ENCODE data around the gene MRFAP1L1.
"Not testable (repeated sequence)": the region's sequence is repeated elsewhere in the genome, so short reads cannot be mapped to it uniquely, and the experiment has no call there.

The MRFAP1L1 gene

DNA sequence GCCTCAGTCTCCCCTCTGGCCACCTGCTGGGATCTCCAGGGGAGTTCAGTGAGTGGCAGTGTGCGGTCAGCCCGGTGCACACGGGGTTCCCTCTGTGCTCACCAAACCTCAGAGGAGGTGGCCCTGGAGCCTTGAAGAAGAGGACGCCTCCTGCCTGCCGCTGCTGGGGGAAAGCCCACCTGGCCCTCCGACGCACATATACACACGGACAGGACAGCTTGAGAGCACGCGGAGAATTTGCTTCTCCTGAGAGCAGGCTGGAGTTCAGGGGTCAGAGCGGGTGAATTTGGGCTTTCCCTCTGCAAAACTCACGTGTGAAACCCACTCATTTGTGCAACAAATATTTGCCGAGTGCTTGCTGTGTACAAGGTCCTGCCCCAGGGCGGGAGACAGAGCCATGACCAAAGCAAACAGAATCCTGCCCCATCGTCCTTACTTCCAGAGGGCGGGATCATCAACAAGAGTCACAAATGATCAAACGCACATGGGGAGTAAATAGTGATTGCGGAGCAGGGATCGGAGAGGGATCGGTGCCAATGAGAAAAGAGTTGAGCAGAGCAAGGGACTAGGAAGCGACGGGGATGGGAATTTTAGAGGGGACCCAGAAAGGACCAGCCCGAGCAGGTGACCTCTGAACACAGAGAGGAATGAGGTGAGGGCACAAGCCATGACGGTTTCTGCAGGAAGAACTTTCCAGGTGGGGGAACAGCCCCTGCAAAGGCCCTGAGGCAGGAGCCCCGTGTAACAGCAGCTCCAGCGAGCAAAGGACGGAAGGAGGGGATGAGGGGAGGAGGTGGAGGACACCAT is 23.9 kb upstream of the MRFAP1L1 start:
- no peak for DNase-seq

DNA sequence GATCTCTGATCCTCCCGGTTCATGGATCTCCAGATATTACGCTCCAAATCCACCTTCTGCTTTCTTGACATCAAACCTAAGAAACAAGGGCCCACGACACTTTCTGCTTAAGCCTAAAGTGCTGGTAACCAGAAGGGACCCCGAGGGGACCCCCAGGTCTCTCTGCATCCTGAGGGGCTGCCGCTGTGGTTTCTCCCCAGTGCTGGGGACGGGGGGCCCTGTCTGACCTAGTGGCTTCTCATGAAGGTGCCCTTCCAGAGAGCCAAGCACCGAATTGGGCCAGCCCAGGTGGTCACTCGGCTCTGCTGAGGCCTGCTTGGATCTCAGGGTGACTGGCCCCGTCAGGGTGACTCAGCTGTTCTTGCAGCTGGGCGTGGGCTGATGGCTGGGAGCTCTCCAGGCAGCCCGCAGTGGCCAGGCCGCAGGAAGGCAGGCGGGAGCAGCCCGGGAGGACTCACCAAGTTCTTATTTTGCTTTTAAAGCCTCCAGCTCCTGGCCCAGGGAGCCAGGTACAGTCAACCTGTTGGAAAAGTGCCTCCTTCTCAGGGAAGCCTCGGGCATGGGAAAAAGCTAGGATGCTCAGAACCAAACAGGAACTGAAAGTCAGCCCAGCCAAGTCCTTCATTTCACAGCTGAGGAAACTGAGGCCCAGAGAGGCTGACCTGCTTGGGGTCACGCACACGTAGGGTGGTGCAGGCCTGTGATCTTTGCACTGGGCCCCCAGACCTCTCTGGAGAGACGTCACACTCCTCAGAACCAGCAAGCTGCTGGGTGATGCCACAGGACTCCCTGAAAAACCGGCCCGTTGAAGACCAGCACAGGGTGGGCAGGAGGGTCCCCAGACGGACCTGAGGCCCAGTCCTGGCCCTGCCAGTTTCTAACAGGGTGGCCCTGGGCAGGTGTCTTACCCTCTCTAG is 23.0 kb upstream of the MRFAP1L1 start:
- no peak for DNase-seq

DNA sequence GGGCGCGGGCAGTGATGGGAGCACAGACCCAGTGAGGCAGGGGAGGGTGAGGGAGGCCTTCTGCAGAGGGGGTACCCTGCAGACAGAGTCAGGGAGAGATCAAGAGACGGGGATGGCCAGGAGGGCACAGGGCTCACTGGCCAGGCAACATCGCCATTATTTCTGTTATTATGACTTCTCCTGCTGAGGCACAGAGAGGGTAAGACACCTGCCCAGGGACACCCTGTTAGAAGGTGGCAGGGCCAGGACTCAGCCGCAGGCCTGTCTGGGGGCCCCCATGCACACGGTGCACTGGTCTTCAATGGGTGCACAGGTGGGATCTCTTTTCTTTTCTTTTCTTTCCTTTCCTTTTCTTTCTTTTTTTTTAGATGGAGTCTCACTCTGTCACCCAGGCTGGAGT is 22.1 kb upstream of the MRFAP1L1 start:
- no peak for DNase-seq

DNA sequence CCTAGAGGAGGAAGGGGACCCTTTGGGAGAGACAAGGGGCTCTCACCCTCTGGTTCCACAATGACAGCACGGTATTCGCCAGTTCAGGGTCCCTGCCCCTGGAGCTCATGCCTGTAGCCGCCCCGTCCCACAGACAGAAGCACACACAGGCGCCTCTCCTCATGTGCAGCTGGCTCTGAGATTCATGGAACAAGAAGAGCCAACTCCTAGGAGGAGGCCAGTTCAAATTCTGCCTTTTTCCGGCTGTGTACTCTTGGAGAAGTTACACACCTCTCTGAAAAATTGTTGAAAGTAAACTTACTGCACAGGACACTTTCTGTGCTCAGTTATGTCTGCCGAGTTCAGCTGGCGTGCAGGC is 21.6 kb upstream of the MRFAP1L1 start:
- DNase-seq, result no peak

DNA sequence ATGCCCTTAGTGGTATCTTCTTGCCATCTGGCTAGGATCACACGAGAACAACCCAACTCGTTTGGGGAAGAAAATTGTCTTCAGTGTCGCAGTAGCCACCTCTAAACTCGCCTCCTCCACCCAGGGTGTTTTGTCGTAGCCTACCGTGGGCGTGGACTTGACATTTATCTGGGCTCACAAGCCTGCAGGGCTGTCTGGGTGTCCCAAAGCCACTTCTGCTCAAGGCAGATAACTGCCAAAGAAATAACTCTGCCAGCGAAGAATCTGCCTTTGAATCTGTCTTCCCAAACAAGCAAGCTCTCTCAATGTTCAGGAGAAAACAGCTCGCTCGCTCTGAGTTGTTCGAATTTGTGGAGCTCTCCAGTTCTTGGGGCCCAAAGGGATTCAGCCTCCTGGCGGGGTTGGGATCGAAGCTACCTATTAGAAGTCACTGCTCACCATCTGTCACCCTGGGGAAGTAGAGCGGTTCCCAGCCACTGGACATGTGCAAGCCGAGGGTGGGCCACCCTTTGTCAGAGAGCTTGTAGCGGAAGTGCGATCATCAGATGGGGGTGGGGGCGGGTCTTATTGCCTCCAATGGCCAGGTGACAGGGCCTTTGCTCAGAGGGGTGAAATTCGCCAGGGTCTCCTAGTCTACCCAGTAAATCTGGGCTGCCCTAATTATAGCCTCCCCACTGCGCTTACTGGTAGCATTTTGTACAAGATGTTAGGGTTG is 21.1 kb upstream of the MRFAP1L1 start:
- no peak for DNase-seq

DNA sequence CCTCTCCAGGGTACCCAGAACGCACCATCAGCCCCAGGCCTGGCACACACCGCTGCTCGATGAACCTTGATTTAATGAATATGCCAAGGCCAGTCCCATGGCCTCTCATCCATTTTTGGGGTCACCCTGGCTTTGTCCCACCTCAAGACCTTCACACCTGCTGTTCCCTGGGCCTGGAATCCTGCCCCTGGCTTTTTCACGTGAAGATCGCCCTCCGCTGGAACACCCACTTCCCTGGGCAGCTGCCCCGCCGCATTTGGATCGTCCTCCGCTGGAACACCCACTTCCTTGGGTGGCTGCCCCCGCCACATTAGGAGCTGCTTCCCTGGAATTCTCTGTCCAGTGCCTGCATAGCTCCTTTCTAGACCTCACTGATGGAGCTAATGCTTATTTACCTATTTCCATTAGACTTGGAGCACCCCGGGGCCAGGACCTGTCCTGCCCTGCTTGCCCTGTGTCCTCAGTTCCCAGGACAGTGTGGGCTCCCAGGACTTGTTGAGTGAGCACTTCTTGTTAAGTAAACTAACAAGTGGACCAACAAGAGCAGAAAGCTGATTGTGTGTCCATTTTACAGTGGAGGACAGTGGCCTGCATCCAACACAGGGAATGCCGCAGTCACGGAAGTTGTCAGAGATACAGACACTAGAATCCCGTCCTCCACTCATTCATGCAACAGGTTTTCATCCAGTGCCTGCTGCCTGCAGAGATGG is 18.8 kb upstream of the MRFAP1L1 start:
- no peak for DNase-seq

DNA sequence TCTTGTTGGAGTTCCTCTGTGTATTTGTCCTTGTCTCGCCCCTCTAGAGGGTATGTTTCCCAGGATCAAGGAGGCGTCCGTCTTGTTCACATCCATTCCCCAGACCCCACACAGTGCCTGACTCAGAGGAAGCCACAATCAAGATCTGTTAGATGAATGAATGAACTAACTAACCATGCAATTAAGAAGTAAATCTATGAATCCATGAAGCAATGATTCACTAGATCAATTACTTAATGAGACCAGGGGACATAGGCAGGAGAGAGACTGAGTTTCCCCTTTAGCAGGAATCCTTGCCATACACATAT is 18.2 kb upstream of the MRFAP1L1 start:
- no peak for DNase-seq

DNA sequence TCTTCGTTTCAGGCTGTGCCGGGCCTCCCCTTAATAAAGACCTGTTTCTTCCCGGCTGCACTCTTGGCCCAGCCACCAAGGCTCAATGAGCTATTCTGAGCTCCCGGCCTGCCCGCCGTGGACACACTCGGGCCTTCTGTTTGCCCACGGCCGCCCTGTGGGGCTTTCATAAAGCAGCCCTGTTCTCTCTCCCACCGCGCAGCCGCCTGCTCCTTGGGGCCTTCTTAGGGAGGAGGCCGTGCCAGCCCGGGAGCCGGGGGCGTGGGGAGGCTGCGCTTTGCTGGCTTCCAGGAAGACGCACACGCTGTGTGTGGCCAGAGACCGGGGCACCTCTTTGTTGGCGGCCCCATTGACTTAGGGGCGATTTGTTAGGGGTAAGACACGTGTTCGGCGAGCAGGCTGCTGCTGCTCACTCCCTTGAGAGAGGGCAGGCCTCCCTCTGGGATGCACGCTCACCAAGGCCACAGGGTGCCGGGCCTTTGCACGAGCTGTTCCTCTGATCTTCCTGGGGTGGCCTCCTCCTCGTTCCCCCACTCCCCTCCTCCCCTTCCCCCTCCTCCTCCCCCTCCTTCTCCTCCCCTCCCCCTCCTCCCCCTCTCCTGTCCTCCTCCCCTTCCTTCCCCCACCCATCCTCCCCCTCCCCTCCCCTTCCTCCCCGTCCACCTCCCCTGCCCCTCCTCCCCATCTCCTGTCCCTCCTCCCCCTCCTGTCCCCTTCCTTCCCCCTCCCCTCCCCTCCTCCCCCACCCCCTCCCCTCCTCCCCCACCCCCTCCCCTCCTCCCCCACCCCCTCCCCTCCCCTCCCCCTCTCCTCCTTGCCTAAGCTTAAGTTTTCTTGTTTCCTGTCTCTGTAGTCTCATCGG is 17.6 kb upstream of the MRFAP1L1 start:
- no peak for DNase-seq

DNA sequence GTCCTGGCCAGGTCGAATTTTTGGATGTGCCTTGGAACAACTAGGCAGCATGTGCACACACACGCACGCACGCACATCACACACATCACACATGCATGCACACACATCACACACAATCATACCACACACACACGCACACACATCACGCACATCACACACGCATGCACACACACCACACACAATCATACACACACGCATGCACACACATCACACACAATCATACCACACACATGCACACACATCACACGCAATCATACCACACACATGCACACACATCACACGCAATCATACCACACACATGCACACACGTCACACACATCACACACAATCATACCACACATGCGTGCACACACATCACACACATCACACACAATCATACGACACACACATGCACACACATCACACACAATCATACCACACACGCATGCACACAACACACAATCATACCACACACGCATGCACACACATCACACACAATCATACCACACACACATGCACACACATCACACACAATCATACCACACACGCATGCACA is 15.8 kb upstream of the MRFAP1L1 start:
- not testable (repeated sequence) for DNase-seq

DNA sequence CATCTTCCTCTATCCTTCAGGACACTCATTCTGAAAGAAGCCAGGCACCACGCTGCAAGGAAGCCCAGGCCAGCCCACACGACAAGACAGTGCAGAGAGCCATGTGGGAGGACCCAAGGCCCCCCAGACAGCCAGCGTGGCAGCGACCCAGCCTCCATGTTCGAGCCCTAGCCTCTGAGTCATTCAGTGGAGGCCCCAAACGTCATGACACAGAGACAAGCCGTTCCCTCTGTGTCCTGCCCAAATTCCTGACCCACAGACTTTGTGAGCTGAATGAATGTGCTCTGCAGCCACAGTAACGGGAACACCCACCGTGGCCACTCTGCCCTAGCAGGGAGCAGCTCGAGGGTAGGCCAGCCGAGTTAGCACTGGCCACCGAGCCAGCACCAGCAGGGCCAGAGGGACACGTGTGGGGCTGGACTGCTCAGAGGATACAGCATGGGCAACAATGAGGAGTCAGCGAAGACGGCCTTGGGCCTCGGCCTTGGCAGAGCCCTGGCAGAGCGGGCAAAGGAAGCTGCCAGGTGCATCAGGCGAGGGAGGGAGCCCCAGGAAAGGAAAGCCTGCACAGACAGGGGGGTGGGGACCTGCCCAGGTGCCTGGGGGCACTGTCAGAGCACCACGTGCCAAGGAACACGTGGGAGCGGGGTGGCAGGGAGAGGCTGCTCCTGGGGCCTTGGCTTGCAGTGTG is 14.9 kb upstream of the MRFAP1L1 start:
- DNase-seq, result no peak

DNA sequence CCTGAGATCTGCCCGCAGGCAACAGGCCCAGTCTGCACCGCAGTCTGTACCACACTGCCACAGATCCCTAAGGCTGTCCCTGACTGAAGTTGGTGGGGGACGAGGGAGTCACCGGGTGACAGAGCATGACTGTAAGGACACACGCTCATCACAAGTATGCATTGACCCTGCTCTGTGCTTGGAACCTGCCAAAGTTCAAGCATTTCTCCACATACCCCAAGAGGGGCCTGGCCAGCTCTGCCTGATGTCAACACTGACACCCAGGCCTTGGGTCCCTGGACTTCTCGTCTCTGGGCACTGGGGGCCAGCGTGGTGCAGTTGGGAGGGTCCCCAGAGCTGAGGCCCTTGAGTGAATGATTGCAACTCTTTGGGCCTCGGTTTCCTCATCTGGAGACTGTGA is 14.2 kb upstream of the MRFAP1L1 start:
- DNase-seq, result no peak

DNA sequence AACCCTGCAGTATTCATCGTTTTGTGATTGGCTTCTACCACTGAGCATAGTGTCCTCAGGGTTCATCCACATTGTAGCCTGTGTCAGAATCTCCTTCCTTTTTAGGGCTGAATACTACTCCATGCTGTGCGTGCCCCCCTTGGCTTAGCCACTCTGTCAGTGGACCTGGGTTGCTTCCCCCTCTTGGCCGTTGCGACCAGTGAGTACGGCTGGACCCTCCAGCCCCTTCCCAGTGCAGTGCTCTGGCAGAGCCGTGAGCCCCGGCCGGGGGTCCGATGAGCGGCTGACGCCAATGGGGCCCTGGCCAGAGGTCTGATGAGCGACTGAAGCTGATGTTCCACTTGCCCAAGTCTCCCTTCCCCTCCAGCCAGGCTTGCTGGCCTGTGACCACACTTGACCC is 13.2 kb upstream of the MRFAP1L1 start:
- DNase-seq, result no peak

DNA sequence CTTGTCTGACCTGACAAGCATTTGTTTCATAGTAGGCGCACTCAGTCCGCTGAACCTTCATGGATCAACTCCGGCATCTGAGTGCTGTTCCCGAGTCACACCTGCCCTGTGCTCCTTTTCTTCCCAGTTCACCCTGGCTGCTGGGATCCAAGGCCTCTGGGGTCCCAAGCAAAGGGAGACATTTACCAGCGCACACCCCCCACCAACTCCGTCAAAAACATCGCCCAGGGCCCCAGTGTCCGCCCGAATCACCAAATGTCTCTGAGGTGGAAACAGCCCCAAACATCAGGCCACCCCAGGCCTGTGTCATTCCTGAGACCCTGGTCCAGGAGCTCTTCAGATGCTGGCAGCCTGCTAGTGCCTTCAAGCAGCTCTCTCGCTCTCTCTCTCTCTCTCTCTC is 11.5 kb upstream of the MRFAP1L1 start:
- DNase-seq, result no peak

DNA sequence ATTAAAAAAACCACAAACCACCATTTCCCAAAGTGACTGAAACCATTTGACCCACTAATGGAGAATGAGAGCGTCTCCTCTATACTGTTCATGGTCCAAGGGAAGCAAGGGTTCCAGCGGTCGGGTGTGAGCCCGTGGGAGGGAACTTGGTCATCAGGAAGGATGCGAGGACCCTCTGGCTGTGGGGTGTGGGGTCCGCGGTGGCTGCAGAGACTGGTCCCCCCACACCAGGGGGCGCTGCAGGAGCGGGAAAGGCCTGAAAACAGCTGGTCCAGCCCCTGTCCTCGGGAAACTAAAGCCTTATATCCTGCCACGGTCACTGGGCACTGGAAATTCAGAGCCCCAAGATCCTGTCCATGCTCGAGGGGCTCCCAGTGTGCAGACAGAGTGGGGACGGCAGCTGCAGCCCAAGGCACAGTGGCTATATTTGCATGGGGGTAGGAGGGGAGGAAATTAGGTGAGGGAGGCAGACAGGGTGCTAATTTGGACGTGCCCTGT is 10.6 kb upstream of the MRFAP1L1 start:
- DNase-seq, result peak; percentile 81

DNA sequence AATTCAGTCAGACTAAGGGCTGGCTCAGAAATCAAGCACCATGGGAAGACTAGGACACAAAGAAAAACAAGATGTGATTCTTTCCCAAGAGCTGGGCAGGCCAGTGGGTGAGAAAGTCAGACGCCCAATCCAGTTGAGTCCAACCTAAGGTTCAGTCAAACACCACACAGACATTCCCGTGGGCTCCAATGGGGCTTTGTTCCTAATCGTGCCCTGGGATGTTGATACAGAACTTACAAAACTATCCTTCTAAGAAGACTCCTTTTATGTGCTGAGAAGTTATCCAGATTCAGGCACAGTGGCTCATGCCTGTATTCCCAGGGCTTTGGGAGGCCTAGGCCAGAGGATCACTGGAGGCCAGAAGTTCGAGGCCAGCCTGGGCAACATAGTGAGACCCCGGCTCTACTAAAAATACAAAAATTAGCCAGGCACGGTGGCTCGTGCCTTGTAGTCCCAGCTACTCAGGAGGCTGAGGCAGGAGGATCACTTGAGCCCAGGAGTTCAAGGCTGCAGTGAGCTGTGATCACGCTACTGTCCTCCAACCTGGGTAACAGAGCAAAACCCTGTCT is 10.0 kb upstream of the MRFAP1L1 start:
- no peak for DNase-seq

DNA sequence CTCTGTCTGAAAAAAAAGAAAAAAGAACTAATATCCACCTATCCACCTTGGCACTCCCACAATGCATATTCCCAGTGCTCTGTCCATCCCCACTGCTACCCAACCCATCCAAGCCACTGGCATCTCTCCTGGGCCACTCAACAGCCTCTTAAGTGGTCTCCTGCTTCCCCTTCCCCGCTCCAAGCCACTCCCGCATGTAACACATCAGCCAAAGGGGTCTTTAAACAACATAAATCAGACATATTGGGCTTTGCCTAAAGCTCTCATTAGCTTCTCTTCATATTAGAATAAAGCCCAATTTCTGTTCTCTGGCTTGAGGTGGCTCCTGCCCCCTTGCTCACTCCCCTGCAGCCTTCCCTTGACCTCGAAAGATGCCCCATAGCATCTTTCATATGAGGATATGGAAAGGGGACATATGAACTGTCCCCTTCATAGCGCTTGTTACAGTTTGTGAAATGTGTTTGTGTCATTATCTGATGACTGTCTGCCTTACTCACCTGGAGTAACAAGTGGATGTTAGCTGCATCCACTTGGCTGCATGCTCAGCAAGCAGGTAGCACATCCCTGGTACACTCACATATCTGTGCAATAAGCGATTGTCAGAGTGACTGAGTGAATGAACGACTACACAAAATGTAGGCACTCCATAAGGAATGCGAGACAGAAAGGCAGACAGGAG is 9.4 kb upstream of the MRFAP1L1 start:
- no peak for DNase-seq

DNA sequence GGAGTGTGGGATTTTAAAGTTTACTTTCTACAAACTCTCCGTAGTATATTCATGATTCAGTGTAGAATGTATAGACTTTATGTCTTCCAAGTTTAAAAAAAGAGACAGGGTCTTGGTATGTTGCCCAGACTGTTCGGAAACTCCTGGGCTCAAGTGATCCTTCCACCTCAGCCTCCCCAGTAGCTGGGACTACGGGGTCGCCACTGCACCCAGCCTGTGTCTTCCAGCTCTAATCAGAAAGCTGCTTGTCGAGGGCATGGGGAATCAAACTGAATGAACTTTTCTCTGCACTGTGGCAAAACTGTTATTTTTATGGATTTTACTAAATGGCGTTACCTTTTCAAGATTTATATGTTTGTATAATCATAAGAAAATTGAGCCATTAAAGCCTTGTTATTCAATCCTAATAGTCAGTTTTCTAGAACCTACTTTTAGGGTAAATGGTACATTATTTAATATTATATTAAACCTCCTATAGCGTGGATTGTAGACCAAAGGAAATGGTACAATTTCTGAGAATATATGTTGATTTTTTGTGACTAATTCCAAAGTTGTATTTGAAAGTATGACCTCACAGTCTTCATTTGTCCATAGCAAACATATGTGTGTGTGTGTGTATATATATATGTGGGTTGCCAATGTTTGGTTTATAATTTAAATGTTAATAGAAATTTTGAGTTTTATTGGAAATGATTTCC is 7.4 kb upstream of the MRFAP1L1 start:
- no peak for DNase-seq

DNA sequence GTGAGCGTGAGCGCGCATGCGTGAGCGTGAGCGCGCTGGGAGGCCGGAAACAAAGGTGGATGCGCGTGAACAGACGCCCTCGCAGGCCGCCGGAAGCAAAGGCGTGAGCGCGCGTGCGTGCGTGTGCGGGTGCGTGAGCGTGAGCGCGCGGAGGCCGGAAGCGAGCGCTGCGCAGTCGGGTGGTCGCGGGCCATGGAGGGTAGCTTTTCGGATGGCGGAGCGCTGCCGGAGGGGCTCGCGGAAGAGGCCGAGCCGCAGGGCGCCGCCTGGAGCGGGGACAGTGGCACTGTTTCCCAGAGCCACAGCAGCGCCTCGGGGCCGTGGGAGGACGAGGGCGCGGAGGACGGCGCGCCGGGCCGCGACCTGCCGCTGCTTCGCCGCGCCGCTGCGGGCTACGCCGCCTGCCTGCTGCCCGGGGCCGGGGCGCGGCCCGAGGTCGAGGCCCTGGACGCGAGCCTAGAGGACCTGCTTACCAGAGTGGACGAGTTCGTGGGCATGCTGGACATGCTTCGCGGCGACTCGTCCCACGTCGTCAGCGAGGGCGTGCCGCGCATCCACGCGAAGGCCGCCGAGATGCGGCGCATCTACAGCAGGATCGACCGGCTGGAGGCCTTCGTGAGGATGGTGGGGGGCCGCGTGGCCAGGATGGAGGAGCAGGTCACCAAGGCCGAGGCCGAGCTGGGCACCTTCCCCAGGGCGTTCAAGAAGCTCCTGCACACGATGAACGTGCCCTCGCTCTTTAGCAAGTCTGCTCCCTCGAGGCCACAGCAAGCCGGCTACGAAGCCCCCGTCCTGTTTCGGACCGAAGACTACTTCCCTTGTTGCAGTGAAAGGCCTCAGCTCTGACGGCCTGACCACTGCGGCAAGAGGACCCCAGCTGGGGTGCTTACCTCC is 6.6 kb upstream of the MRFAP1L1 start, which contains the start of gene BLOC1S4:
TSS of gene BLOC1S4 (plus strand) at position 157 of the 894 bp plus-strand sequence. CDS start at position 193, 36 bp downstream.
- peak; percentile 84 for DNase-seq
